ENCODE data around the gene TUBB6. TPM values are rescaled to one million over a fixed set of nuclear protein-coding genes. Genes with fewer than 3 reads are reported as not detected.

TUBB6 gene
- total RNA-seq, 1 experiment from 2014 or later, result 125 TPM

DNA sequence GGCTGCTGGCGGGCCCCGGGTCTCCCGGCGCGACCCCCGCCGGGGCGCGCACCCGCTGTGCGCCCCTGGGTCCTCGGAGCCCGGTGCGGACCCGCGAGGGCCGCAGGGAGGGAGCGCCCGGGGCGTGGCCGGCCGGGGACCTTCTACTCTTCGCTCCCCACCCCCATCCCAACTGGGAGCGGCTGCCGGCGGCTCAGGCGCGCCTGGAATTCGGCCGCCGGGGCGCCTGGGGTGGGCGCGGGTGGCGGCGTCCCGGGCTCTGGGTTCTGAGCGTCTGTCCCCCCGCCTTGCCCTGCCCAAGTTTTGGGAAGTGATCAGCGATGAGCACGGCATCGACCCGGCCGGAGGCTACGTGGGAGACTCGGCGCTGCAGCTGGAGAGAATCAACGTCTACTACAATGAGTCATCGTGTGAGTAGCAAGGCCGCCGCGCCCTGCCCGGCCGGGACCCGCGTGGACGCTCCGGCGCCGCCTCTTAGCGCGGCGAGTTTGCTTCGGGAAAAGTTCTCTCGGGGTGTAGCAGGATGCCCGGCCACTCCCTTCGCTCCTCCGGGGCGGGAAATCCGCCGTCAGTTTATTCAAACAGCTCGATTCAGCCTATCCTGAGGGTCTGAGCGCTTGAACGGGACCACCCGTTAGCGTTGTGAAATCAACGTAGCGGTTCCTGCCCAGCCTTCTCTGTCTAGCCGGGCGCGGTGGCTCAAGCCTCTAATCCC, 502 bp downstream of the TUBB6 start:
- Histone ChIP-seq H3K9me3 (ENCODE audit: control insufficient read depth, insufficient read depth, low read depth, low read length) (no peaks in the 10 kb centered on the region), H3K36me3 (ENCODE audit: control insufficient read depth, insufficient read depth, low read length) (peaks cover 18% of the 10 kb centered on the region), H3K27ac (ENCODE audit: low read length) (peak overlapping the region; percentile 89), H3K4me1 (ENCODE audit: control insufficient read depth, insufficient read depth, low read length) (peaks cover 22% of the 10 kb centered on the region), H3K27me3 (ENCODE audit: control insufficient read depth, insufficient read depth, low read length) (no peaks in the 10 kb centered on the region), H3K4me3 (ENCODE audit: low read depth in 2 of 2, low read length in 2 of 2) (peak overlapping the region; percentile 82 to 85)
- TF ChIP-seq TCF7L2 (IDR thresholded peaks at IDR 0.05; ENCODE audit: low read depth, low read length), result no peak
- TF ChIP-seq, protein P1, sequence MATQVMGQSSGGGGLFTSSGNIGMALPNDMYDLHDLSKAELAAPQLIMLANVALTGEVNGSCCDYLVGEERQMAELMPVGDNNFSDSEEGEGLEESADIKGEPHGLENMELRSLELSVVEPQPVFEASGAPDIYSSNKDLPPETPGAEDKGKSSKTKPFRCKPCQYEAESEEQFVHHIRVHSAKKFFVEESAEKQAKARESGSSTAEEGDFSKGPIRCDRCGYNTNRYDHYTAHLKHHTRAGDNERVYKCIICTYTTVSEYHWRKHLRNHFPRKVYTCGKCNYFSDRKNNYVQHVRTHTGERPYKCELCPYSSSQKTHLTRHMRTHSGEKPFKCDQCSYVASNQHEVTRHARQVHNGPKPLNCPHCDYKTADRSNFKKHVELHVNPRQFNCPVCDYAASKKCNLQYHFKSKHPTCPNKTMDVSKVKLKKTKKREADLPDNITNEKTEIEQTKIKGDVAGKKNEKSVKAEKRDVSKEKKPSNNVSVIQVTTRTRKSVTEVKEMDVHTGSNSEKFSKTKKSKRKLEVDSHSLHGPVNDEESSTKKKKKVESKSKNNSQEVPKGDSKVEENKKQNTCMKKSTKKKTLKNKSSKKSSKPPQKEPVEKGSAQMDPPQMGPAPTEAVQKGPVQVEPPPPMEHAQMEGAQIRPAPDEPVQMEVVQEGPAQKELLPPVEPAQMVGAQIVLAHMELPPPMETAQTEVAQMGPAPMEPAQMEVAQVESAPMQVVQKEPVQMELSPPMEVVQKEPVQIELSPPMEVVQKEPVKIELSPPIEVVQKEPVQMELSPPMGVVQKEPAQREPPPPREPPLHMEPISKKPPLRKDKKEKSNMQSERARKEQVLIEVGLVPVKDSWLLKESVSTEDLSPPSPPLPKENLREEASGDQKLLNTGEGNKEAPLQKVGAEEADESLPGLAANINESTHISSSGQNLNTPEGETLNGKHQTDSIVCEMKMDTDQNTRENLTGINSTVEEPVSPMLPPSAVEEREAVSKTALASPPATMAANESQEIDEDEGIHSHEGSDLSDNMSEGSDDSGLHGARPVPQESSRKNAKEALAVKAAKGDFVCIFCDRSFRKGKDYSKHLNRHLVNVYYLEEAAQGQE (IDR thresholded peaks at IDR 0.05; ENCODE audit: insufficient read depth in 1 of 2, low read depth in 2 of 2, low read length in 1 of 2), result no peak
- TF ChIP-seq POLR2AphosphoS5 (IDR thresholded peaks at IDR 0.05; ENCODE audit: low read depth, low read length), result no peak
- TF ChIP-seq, protein P2, sequence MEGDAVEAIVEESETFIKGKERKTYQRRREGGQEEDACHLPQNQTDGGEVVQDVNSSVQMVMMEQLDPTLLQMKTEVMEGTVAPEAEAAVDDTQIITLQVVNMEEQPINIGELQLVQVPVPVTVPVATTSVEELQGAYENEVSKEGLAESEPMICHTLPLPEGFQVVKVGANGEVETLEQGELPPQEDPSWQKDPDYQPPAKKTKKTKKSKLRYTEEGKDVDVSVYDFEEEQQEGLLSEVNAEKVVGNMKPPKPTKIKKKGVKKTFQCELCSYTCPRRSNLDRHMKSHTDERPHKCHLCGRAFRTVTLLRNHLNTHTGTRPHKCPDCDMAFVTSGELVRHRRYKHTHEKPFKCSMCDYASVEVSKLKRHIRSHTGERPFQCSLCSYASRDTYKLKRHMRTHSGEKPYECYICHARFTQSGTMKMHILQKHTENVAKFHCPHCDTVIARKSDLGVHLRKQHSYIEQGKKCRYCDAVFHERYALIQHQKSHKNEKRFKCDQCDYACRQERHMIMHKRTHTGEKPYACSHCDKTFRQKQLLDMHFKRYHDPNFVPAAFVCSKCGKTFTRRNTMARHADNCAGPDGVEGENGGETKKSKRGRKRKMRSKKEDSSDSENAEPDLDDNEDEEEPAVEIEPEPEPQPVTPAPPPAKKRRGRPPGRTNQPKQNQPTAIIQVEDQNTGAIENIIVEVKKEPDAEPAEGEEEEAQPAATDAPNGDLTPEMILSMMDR (IDR thresholded peaks at IDR 0.05), result no peak
- TF ChIP-seq SIN3A (IDR thresholded peaks at IDR 0.05; ENCODE audit: borderline replicate concordance, insufficient read depth, low read depth, low read length), result no peak
- intact Hi-C loops (cut with micrococcal nuclease; ENCODE audit: unreplicated experiment), result no loop called here
- ChIA-PET POLR2A (interaction anchor here (0.5 to 1.0 kb wide), 4 partner anchors 9 to 45 kb away, joined by 3 to 9 read pairs (median 6); no protein-coding TSS in a partner anchor), CTCF (no interaction called here)
- peak; percentile 81 for ATAC-seq
- BruUV-seq (replicated peaks), result no TSS peak
- in situ Hi-C loops (cut with HindIII; ENCODE audit: low pct_unique_long_range_greater_than_20kb, low sequenced_read_pairs), result no loop called here
- DNase-seq (ENCODE audit: low read depth, low spot score), result no peak

DNA sequence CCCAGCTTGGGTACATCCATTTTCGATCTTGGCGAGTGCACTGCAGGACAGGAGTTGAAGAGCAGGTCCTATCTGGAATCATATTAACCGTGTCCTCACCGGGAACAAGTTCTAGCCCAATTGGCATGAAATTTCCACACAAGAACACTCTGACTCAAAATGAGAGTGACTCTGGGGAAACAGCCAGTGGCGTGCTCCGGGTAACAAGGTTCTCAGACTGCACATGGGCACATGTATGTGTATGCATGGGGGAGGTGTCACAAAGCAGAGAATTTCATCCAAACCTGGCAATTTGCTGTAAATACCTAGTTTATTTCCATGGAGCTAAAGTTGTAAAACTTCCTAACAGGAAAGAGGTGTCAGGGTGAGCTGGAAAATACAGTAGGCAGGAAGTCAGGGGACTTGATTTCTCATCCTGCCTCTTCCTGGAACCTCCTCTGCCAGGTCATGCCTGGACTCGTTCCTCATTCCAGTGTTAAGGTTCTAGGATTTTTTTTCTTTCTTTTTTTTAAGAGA, 1.7 kb downstream of the TUBB6 start:
- TF ChIP-seq POLR2AphosphoS5 (IDR thresholded peaks at IDR 0.05; ENCODE audit: low read depth, low read length), result no peak
- TF ChIP-seq, protein P1 (IDR thresholded peaks at IDR 0.05; ENCODE audit: insufficient read depth in 1 of 2, low read depth in 2 of 2, low read length in 1 of 2), result no peak
- TF ChIP-seq TCF7L2 (IDR thresholded peaks at IDR 0.05; ENCODE audit: low read depth, low read length), result no peak
- TF ChIP-seq, protein P2 (IDR thresholded peaks at IDR 0.05), result no peak
- no peak for TF ChIP-seq SIN3A (IDR thresholded peaks at IDR 0.05; ENCODE audit: borderline replicate concordance, insufficient read depth, low read depth, low read length)
- peaks cover 28% of the 10 kb centered on the region for H3K36me3 ChIP-seq (ENCODE audit: control insufficient read depth, insufficient read depth, low read length)
- BruUV-seq (replicated peaks), result TSS peak; percentile 63
- no peaks in the 10 kb centered on the region for H3K27me3 ChIP-seq (ENCODE audit: control insufficient read depth, insufficient read depth, low read length)
- intact Hi-C loops (cut with micrococcal nuclease; ENCODE audit: unreplicated experiment), result no loop called here
- H3K9me3 ChIP-seq (ENCODE audit: control insufficient read depth, insufficient read depth, low read depth, low read length), result no peaks in the 10 kb centered on the region
- CTCF ChIA-PET, result interaction anchor here (0.6 kb wide), 1 partner anchor 13 kb away, joined by 4 read pairs; no protein-coding TSS in a partner anchor
- POLR2A ChIA-PET, result interaction anchor here (0.5 kb wide), 1 partner anchor 38 kb away, joined by 9 read pairs; no protein-coding TSS in a partner anchor
- H3K4me1 ChIP-seq (ENCODE audit: control insufficient read depth, insufficient read depth, low read length), result peaks cover 15% of the 10 kb centered on the region
- H3K27ac ChIP-seq (ENCODE audit: low read length), result peak overlapping the region; percentile 89
- ATAC-seq (no peak), DNase-seq (ENCODE audit: low read depth, low spot score) (no peak)
- in situ Hi-C loops (cut with HindIII; ENCODE audit: low pct_unique_long_range_greater_than_20kb, low sequenced_read_pairs), result no loop called here
- peak overlapping the region; percentile 82 to 85 for H3K4me3 ChIP-seq (ENCODE audit: low read depth in 2 of 2, low read length in 2 of 2)

All from Panc1 (cell line).